Fibroblast of lung (primary cell): ENCODE data around the gene UTS2R. TPM values are rescaled to one million over a fixed set of nuclear protein-coding genes. Genes with fewer than 3 reads are reported as not detected.
A peak's percentile ranks its signal among the peaks of the same experiment; 100 is the strongest.

Source experiments
- DNase-seq, 2 donors: peaks; one replicate each; pipeline versions ENCODE4 v3.0.0 to v3.0.0-alpha.2; 2010; ENCODE audit warnings: low read depth in 2 of 2
- H2AFZ ChIP-seq: 2 replicates; pipeline ENCODE4 v1.5.1; 2012; ENCODE audit warnings: low read length, control low read depth, inconsistent platforms
- H3K27ac ChIP-seq: 2 replicates; pipeline ENCODE4 v1.5.1; 2011; ENCODE audit warnings: low read length, control low read depth; ENCODE audit not compliant: insufficient read depth
- H3K27me3 ChIP-seq: 2 replicates; pipeline ENCODE4 v1.5.1; 2011; ENCODE audit warnings: mild to moderate bottlenecking, low read length; ENCODE audit not compliant: control insufficient read depth, insufficient read depth
- H3K36me3 ChIP-seq: 2 replicates; pipeline ENCODE4 v1.5.1; 2011; ENCODE audit warnings: low read length; ENCODE audit not compliant: control insufficient read depth, insufficient read depth
- H3K4me1 ChIP-seq: 2 replicates; pipeline ENCODE4 v1.5.1; 2011; ENCODE audit warnings: low read length; ENCODE audit not compliant: control insufficient read depth, insufficient read depth; ENCODE audit errors: extremely low read depth
- H3K4me2 ChIP-seq: 2 replicates; pipeline ENCODE4 v1.5.1; 2011; ENCODE audit warnings: low read length, control low read depth; ENCODE audit not compliant: insufficient read depth; ENCODE audit errors: extremely low read depth
- H3K4me3 ChIP-seq, 4 experiments: fragments of 200-600 bp in 1 of 4; sonication (generic) in 1 of 4; replicated peaks in 1 of 4; 2 replicates each; pipeline ENCODE4 v1.5.1; 2011 to 2016; ENCODE audit warnings: low read length in 4 of 4, low read depth in 3 of 4, mild to moderate bottlenecking in 3 of 4, control low read depth in 2 of 4, inconsistent platforms in 1 of 4, mixed read lengths in 1 of 4; ENCODE audit not compliant: insufficient read depth in 1 of 4; ENCODE audit errors: control extremely low read depth in 1 of 4
- H3K79me2 ChIP-seq: 2 replicates; pipeline ENCODE4 v1.5.1; 2012; ENCODE audit warnings: mild to moderate bottlenecking, low read length, inconsistent platforms; ENCODE audit not compliant: control insufficient read depth, insufficient read depth
- H3K9ac ChIP-seq: 2 replicates; pipeline ENCODE4 v1.5.1; 2011; ENCODE audit warnings: mild to moderate bottlenecking, low read length, control low read depth; ENCODE audit not compliant: insufficient read depth
- H3K9me3 ChIP-seq: 2 replicates; pipeline ENCODE4 v1.5.1; 2012; ENCODE audit warnings: low read depth, low read length; ENCODE audit not compliant: control insufficient read depth, insufficient read depth
- H4K20me1 ChIP-seq: 2 replicates; pipeline ENCODE4 v1.5.1; 2011; ENCODE audit warnings: low read length; ENCODE audit not compliant: control insufficient read depth, insufficient read depth; ENCODE audit errors: extremely low read depth
- CTCF ChIP-seq, 2 donors: IDR thresholded peaks in 1 of 2; conservative IDR thresholded peaks in 1 of 2; 1 replicate in 1 of 2; 2 replicates in 1 of 2; pipeline ENCODE4 v1.5.1; 2011 to 2012; ENCODE audit warnings: low read length in 2 of 2, control low read depth in 1 of 2, inconsistent platforms in 1 of 2, low read depth in 1 of 2, mild to moderate bottlenecking in 1 of 2
- EZH2 ChIP-seq: IDR thresholded peaks from 2 replicates; pipeline ENCODE4 v1.5.1; 2012; ENCODE audit warnings: low read length, control low read depth, mild to moderate bottlenecking; ENCODE audit errors: missing control alignments
- polyA plus RNA-seq, 2 donors: library from polyadenylated mRNA; depleted of rRNA in 1 of 2; stranded (reverse) in 1 of 2; unstranded in 1 of 2; fragments of >200 nt; gene quantifications; 2 replicates each; pipeline ENCODE4 v1.2.1, GENCODE V29; 2011 to 2012; ENCODE audit warnings: missing spikeins in 1 of 2
- total RNA-seq: library from RNA; depleted of rRNA; stranded (reverse); fragments of >200 nt; gene quantifications from 2 replicates; pipeline ENCODE4 v1.2.1, GENCODE V29; 2014

UTS2R gene
- total and polyA plus RNA-seq, 2 donors (not counting 1 experiment from before 2014, with no cell fraction given) = not detected

GRCh38 chr17:82330322-82331239 is 41.0 kb upstream of the UTS2R start:
- H3K79me2 ChIP-seq = no peaks in the 10 kb centered on the region
- no peaks in the 10 kb centered on the region for H3K36me3 ChIP-seq
- no peak overlapping the region for H3K27ac ChIP-seq
- H3K4me2 ChIP-seq = peak overlapping the region; percentile 68
- TF ChIP-seq EZH2 = no peak
- TF ChIP-seq CTCF (conservative IDR thresholded peaks at IDR 0.05 in 1 of 2, IDR thresholded peaks at IDR 0.05 in 1 of 2; ENCODE audit: low read depth in 1 of 2, low read length in 2 of 2) = peak in 1 of 2 donors; percentile 4
- peak; percentile 41 to 75 for DNase-seq
- H2AFZ ChIP-seq = no peak overlapping the region
- H3K4me1 ChIP-seq = peaks cover 22% of the 10 kb centered on the region
- H4K20me1 ChIP-seq = no peaks in the 10 kb centered on the region
- no peaks in the 10 kb centered on the region for H3K27me3 ChIP-seq
- no peak overlapping the region for H3K4me3 ChIP-seq
- H3K9me3 ChIP-seq = no peaks in the 10 kb centered on the region
- no peak overlapping the region for H3K9ac ChIP-seq

GRCh38 chr17:82331345-82331939 is 40.1 kb upstream of the UTS2R start:
- H3K4me3 ChIP-seq = no peak overlapping the region
- H2AFZ ChIP-seq = no peak overlapping the region
- H3K9me3 ChIP-seq = no peaks in the 10 kb centered on the region
- H3K27ac ChIP-seq = no peak overlapping the region
- no peaks in the 10 kb centered on the region for H3K36me3 ChIP-seq
- H3K4me2 ChIP-seq = no peak overlapping the region
- TF ChIP-seq CTCF (conservative IDR thresholded peaks at IDR 0.05 in 1 of 2, IDR thresholded peaks at IDR 0.05 in 1 of 2; ENCODE audit: low read depth in 1 of 2, low read length in 2 of 2) (no peak), EZH2 (no peak)
- no peaks in the 10 kb centered on the region for H3K79me2 ChIP-seq
- DNase-seq = no peak
- H3K9ac ChIP-seq = no peak overlapping the region
- no peaks in the 10 kb centered on the region for H4K20me1 ChIP-seq
- H3K4me1 ChIP-seq = peaks cover 22% of the 10 kb centered on the region
- no peaks in the 10 kb centered on the region for H3K27me3 ChIP-seq

- H2AFZ ChIP-seq = peak overlapping the region; percentile 45
- H4K20me1 ChIP-seq = no peaks in the 10 kb centered on the region
- peak overlapping the region; percentile 59 for H3K9ac ChIP-seq
- no peaks in the 10 kb centered on the region for H3K9me3 ChIP-seq
- H3K4me3 ChIP-seq = peak overlapping the region; percentile 36 to 67 (median 56)
- peak overlapping the region; percentile 81 for H3K4me2 ChIP-seq
- DNase-seq = peak; percentile 45 to 62
- no peaks in the 10 kb centered on the region for H3K79me2 ChIP-seq
- H3K36me3 ChIP-seq = no peaks in the 10 kb centered on the region
- TF ChIP-seq EZH2 (no peak), CTCF (conservative IDR thresholded peaks at IDR 0.05 in 1 of 2, IDR thresholded peaks at IDR 0.05 in 1 of 2; ENCODE audit: low read depth in 1 of 2, low read length in 2 of 2) (no peak)
- H3K4me1 ChIP-seq = peaks cover 22% of the 10 kb centered on the region
- H3K27me3 ChIP-seq = no peaks in the 10 kb centered on the region
- H3K27ac ChIP-seq = peak overlapping the region; percentile 8
Observed at GRCh38 chr17:82332669-82333278, 38.8 kb upstream of the UTS2R start.
